Adrenal gland (tissue), 12 donors: ENCODE results near the gene LZTR1. TPM values are rescaled to one million over a fixed set of nuclear protein-coding genes. Genes with fewer than 3 reads are reported as not detected.
A peak's percentile ranks its signal among the peaks of the same experiment; 100 is the strongest.
"Not testable (repeated sequence)": the region's sequence is repeated elsewhere in the genome, so short reads cannot be mapped to it uniquely, and the experiment has no call there.

Experiments used
- DNase-seq, 7 donors: peaks; one replicate each; pipeline ENCODE4 v3.0.0-alpha.2; 2019 to 2020
- H3K27ac ChIP-seq, 5 donors: fragments of 200-600 bp; sonication (generic) in 4 of 5; 1 replicate in 3 of 5; 2 replicates in 2 of 5; pipeline versions ENCODE4 v1.5.1 to v1.8.0; 2016 to 2020; ENCODE audit warnings: mild to moderate bottlenecking in 1 of 5
- H3K27me3 ChIP-seq: fragments of 200-600 bp; 2 replicates; pipeline ENCODE4 v1.8.0; 2021
- H3K36me3 ChIP-seq, 2 donors: fragments of 200-600 bp; replicated peaks in 1 of 2; 1 replicate in 1 of 2; 2 replicates in 1 of 2; pipeline versions ENCODE4 v1.5.1 to v1.8.0; 2018 to 2022
- H3K4me1 ChIP-seq, 2 donors: fragments of 200-600 bp; replicated peaks in 1 of 2; 1 replicate in 1 of 2; 2 replicates in 1 of 2; pipeline versions ENCODE4 v1.5.1 to v1.8.0; 2018 to 2021
- H3K4me3 ChIP-seq, 4 donors: fragments of 200-600 bp; sonication (generic) in 3 of 4; one replicate each; pipeline ENCODE4 v1.5.1; 2016 to 2018
- H3K9me3 ChIP-seq, 3 donors: fragments of 200-600 bp; sonication (generic) in 1 of 3; replicated peaks in 1 of 3; 1 replicate in 2 of 3; 2 replicates in 1 of 3; pipeline versions ENCODE4 v1.5.1 to v1.8.0; 2016 to 2021
- CTCF ChIP-seq, 6 experiments: fragments of 450-650 bp in 4 of 6; fragments of 200-600 bp in 2 of 6; sonication (generic) in 1 of 6; IDR thresholded peaks; 1 replicate in 5 of 6; 2 replicates in 1 of 6; pipeline versions ENCODE4 v1.5.1 to v1.8.0; 2016 to 2021; ENCODE audit warnings: antibody characterized with exemption in 6 of 6, mild to moderate bottlenecking in 2 of 6, moderate library complexity in 1 of 6
- POLR2A ChIP-seq, 2 donors: fragments of 450-650 bp; IDR thresholded peaks; one replicate each; pipeline ENCODE4 v1.6.1; 2017; ENCODE audit warnings: antibody characterized with exemption in 2 of 2, mild to moderate bottlenecking in 2 of 2, moderate library complexity in 1 of 2
- WGBS, 4 donors: extraction: QIAGEN DNeasy Blood & Tissue Kit in 2 of 4; methylation state at CpG; one replicate each; pipeline versions ENCODE4 v1.1.5 to v1.1.7; 2013 to 2017; 5-methylcytosine and 5-hydroxymethylcytosine counted together
- intact Hi-C, 2 donors: fragments of 100-400 bp; cut with DNase I; formaldehyde crosslinking; loops; one replicate each; pipeline versions ENCODE4 v1.14.1 to v1.15.0; 2022 to 2023
- polyA plus RNA-seq, 3 donors: library from polyadenylated mRNA; stranded (reverse); fragments of 200-250 nt in 2 of 3; fragments of 350-450 nt in 1 of 3; fragmentation: Illumina TruSeq in 1 of 3; extraction: RNeasy Lipid Tissue Mini Kit (QIAGEN cat#74804) in 1 of 3; gene quantifications; one replicate each; pipeline ENCODE4 v1.2.3, GENCODE V29; 2013 to 2014
- total RNA-seq, 9 donors: library from RNA; depleted of rRNA in 4 of 9; stranded (reverse); fragments of >200 nt in 4 of 9; fragments of 120-200 nt in 1 of 9; fragmentation: NEBNext Ultra II Directional in 1 of 9; extraction: Animal tissue kit (Norgen Biotek cat#: 25700) in 1 of 9; gene quantifications; one replicate each; pipeline versions ENCODE4 v1.1.0 to v1.2.4, GENCODE V29; 2013 to 2023
- donor health status: healthy with polysubstance abuse.
- donor health status: Bipolar disorder and iron deficiency.
- donor health status: DM: yes; HTN: yes; CAD: no.
- donor health status: DM: no; HTN: no; CAD: no.
- donor health status: DM: no; HTN: no; CAD: no.
- donor health status: DM: yes; HTN: yes; CAD: no.

The LZTR1 gene
- total and polyA plus RNA-seq, 12 donors = 32.6 to 100 (median 55.8) TPM

DNA sequence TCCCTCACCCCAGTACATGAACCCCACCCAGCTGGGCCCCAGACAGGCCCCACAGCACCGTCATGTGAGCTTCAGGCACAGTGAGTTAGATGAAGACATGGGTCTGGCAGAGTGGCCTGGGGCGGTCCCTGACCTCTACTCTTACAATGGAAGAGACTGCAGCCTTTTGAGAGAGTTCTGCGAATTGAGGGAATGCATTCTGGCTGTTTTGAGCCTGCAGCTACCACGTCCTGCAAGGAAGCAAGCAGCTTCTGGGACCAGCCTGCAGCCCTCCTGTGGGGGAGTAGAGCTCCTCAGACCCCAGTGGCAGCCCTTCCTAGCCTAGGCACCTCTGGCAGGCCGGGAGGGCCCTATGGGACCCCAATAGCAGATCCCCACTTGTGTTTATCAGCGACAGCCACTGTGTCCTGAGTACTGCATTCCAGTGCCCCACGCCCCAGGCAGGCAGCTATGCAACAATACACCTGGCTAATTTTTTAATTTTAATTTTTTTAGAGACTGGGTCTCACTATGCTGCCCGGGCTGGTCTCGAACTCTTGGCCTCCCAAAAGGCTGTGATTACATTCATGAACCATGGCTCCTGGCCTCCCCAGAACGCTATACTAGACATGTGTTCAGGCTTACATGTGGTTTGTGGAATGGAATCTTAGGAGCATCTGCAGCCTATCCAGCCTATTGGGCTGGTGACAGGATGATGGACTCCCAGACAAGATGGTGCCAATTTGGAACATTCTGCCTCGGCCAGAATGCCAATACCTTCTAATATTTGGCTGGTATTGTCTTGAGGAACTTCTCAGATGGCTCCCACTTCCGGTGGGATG, 51.0 kb downstream of the LZTR1 start:
- WGBS, 4 donors = 75 to 83% (median 78%) methylated on average over 12 of the region's 12 CpGs
- TF ChIP-seq CTCF (IDR thresholded peaks at IDR 0.05) (no peak), POLR2A (IDR thresholded peaks at IDR 0.05) (no peak)
- intact Hi-C loops = no loop called here
- Histone ChIP-seq H3K4me1 (peaks cover 13 to 14% of the 10 kb centered on the region in 2 donors), H3K36me3 (no peaks in the 10 kb centered on the region), H3K4me3 (peak overlapping the region in 1 of 4 donors; percentile 44), H3K27me3 (no peaks in the 10 kb centered on the region), H3K9me3 (no peaks in the 10 kb centered on the region), H3K27ac (peak overlapping the region in 2 of 5 donors; percentile 8 to 50)
- no peak for DNase-seq

DNA sequence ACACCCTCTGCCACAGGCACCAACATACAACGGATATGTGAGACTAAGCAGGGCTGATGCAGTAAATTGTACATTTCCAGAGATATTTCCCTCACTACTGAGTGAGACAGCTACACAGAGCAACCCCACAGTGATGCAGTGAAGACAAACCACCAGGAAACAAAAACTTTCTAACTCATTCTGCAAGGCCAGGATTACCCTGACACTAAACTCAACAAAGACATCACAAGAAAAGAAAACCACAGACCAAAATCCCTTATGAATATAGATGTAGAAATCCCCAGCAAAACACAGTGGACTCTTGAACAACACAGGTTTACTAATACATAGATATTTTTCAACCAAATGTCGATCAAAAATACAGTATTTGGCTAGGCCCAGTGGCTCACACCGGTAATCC, 51.8 kb downstream of the LZTR1 start:
- H3K36me3 ChIP-seq = no peaks in the 10 kb centered on the region
- no peaks in the 10 kb centered on the region for H3K9me3 ChIP-seq
- no peaks in the 10 kb centered on the region for H3K27me3 ChIP-seq
- TF ChIP-seq CTCF (IDR thresholded peaks at IDR 0.05) = no peak
- no peak for TF ChIP-seq POLR2A (IDR thresholded peaks at IDR 0.05)
- H3K4me1 ChIP-seq = peaks cover 13 to 14% of the 10 kb centered on the region in 2 donors
- 91 to 95% (median 93%) methylated on average over 3 of the region's 3 CpGs for WGBS, 4 donors
- DNase-seq = no peak
- no peak overlapping the region for H3K4me3 ChIP-seq
- H3K27ac ChIP-seq = no peak overlapping the region
- intact Hi-C loops = no loop called here

DNA sequence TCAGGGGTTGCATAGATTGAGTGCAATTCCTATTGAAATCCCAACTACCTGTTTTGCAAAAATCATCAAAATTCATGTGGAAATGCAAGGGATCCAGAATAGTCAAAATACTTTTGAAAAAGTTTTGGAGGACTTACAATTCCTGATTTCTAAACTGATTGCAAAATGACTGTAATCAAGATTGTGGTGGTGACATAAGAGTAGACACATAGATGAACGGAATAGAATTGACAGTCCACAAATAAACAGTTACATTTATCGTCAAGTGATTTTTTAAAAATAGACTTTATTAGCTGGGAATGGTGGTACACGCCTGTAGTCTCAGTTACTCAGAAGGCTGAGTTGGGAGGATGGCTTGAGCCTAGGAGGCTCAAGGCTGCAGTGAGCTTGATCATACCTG, 52.9 kb downstream of the LZTR1 start:
- Histone ChIP-seq H3K4me3 (no peak overlapping the region), H3K27me3 (no peaks in the 10 kb centered on the region), H3K27ac (no peak overlapping the region), H3K9me3 (no peaks in the 10 kb centered on the region), H3K4me1 (peaks cover 13 to 14% of the 10 kb centered on the region in 2 donors), H3K36me3 (no peaks in the 10 kb centered on the region)
- WGBS, 4 donors = 78 to 92% (median 82%) methylated on average over 3 of the region's 3 CpGs
- no peak for TF ChIP-seq POLR2A (IDR thresholded peaks at IDR 0.05)
- no peak for TF ChIP-seq CTCF (IDR thresholded peaks at IDR 0.05)
- no peak for DNase-seq
- intact Hi-C loops = no loop called here

GRCh38 chr22:21038405-21038804, 56.3 kb downstream of the LZTR1 start:
- Histone ChIP-seq H3K4me3 (no peak overlapping the region), H3K4me1 (peaks cover 0 to 9% of the 10 kb centered on the region in 2 donors), H3K27ac (peak overlapping the region in 4 of 5 donors; percentile 41 to 82 (median 56)), H3K9me3 (no peaks in the 10 kb centered on the region), H3K36me3 (no peaks in the 10 kb centered on the region), H3K27me3 (no peaks in the 10 kb centered on the region)
- TF ChIP-seq CTCF (IDR thresholded peaks at IDR 0.05) (no peak), POLR2A (IDR thresholded peaks at IDR 0.05) (no peak)
- intact Hi-C loops = no loop called here
- DNase-seq = peak in 3 of 7 donors; percentile 54 to 78 (median 55)
- WGBS, 4 donors = 25 to 46% (median 40%) methylated on average over 2 of the region's 2 CpGs

DNA sequence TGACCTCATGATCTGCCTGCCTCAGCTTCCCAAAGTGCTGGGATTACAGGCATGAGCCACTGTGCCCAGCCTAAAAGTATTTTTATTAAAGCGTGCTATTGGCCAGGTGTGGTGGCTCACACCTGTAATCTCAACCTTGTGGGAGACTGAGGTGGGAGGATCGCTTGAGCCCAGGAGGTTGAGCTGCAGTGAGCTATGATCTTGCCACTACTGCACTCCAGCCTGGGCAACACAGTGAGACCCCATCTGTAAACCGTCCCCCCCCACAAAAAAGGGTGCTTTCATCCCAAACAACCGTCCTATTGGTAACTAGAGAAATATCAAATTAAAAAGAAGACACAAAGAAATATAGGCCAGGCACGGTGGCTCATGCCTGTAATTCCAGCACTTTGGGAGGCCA, 57.1 kb downstream of the LZTR1 start:
- H3K4me1 ChIP-seq, intact Hi-C loops, DNase-seq, H3K27me3 ChIP-seq, H3K9me3 ChIP-seq, H3K36me3 ChIP-seq, H3K4me3 ChIP-seq: not testable (repeated sequence)
- 84 to 92% (median 90%) methylated on average over 4 to 5 of the region's 5 CpGs for WGBS, 4 donors
- H3K27ac ChIP-seq = peak overlapping the region in 1 of 5 donors; percentile 56
